ENCODE measurements around the gene NOTCH1.
"Not testable (repeated sequence)": the region's sequence is repeated elsewhere in the genome, so short reads cannot be mapped to it uniquely, and the experiment has no call there.

Gene NOTCH1

DNA sequence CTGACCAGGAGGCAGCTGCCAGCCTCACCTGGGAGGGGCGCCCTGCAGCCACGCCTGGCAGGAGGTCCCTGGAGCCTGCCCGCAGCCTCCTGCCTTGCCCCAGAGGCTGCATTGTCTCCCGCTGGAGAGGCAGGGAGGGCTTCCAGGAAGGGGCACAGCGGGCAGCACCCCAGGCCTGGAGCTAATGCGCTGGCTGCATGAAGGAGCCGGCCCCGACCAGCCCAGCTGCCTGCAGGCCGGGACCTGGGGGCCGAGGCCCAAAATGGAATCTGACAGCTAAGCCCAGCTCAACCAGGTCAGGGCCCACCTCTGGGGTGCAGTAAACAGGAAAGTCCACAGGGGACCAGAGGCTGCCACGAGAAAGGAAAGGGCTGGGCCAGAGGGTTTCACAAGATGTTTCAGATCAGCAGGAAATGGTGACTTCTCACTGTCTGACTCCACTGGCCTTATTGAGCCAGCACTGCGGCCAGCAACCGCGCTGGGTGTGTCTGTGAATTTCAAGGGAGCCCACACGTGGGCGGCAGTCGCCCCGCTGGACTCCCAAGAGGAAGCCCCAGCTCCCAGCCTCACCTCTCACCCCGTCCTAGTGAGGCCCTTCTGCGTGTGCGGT, 18.6 kb upstream of the NOTCH1 start:
- peak; percentile 81 for DNase-seq (ENCODE audit: low read depth)

DNA sequence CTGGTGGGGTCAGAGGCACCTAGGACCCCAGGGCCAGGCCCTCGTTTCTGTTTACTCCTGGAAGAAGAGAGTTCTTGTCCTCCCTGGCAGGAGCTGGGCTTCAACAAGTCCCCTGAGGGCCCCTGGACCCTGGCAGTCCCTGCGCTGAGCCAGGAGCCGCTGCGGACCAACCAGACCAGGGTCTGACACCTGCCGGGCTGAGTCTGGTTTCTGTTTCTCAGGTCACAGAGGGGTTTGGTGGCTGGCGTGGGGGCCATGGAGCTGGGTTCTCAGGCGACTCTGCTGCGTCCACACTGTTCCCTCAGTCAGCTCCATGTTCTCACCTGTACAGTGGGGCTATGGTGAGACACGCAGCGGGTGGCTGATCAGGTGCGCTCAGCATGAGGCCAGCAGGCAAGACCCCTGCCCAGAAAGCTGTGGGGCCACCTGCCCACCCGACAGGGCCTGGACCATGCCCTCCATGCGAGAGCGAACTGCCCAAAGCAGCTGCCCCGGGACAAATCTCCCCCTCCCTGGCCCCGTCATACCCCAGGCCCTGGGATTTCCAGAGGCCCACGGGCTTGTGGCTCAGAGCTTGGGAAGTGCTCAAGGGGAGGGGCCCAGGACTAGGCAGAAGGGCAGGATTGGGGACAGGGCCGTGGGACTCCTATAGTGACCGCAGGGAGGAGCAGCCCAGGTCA, 17.9 kb upstream of the NOTCH1 start:
- DNase-seq (ENCODE audit: low read depth): no peak

DNA sequence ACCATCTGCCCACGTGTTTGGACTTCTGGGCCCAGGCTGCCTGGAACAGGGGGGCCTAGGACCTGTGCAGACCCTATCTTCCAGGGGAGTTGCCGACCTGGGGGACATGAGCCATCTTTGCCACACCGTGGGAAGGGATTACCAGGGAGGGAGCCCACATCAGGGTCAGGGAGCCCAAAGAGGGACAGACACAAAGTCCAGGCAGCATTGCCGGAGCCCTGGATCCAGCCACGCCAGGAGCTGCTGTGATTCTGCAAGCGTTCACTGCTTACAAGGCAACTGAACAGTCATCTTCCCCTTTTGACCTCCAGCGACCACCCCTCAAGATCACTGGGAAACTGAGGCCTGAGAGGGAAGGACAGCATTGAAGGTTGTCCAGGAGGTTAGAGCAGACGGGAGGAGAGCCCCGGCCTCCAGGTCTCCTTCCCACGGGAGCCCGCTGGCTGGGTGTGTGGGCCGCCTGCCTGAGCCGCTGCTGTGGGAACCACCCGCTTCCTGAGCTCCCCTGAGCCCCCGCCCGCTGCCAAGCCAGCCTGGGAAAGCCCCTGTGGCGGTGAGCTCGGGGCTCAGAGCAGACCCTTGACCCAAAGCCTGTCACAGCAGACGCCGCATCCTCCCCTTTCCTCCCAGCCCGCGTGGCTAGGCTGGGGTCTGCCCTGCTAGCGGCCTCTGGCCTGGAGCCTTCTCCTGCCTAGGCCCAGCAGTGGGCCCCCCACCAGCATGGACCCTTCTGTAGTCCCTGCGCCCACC, 17.1 kb upstream of the NOTCH1 start:
- no peak for DNase-seq (ENCODE audit: low read depth)

DNA sequence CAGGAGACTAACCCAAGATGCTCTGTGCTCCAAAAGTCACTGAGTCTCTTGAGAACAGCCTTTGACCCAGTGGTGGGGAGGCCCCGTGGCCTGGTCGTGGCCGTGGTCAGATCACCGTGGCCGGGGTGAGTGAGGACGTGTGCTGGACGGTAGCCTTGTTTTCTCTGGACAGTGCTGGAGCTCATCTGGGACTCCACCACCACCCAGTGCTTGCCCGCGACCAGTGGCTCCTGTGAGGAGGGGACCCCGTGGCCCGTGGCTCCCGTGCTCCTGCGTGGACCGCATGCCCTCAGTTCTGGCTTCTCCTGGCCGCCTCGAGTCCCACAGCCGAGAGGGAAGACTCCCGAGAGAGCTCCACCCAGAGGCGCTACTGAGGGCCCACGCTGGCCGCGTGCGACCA, 15.9 kb upstream of the NOTCH1 start:
- no peak for DNase-seq (ENCODE audit: low read depth)

DNA sequence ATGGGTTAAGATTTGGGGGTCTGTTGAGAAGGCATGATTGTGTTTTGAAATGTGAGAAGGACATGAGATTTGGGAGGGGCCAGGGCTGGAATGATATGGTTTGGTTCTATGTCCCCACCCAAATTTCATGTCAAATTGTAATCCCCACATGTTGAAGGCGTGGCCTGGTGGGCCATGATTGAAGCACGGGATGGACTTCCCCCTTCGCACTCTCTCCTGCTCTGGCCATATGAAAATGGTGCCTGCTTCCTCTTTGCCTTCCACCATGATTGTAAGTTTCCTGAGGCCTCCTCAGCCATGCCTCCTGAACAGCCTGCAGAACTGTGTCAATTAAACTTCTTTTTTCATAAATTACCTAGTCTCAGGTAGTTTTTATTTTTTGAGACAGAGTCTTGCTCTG, 14.7 kb upstream of the NOTCH1 start:
- DNase-seq (ENCODE audit: low read depth): no peak

DNA sequence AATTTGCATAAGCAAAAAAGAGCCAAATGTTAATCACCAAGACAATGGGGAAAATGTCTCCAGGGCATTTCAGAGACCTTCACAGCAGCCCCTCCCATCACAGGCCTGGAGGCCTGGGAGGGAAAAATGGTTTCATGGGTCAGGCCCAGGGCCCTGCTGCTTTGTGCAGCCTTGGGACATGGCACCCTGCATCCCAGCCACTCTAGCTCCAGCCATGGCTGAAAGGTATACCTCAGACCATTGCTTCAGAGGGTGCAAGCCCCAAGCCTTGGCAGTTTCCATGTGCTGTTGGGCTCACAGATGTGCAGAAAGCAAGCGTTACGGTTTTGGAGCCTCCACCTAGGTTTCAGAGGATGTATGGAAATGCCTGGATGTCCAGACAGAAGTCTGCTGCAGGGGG, 13.5 kb upstream of the NOTCH1 start:
- DNase-seq (ENCODE audit: low read depth): not testable (repeated sequence)

DNA sequence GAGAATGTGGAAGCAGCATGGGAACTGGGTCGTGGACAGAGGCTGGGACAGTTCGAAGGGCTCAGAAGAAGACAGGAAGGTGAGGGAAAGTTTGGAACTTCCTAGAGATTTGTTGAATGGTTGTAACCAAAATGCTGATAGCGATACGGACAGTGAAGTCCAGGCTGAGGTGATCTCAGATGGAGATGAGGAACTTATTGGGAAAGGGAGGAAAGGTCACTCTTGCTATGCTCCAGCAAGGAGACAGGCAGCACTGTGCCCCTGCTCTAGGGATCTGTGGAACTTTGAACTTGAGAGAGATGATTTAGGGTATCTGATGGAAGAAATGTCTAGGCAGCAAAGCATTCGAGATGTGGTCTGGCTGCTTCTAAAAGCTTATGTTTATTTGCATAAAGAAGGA, 13.0 kb upstream of the NOTCH1 start:
- not testable (repeated sequence) for DNase-seq (ENCODE audit: low read depth)

DNA sequence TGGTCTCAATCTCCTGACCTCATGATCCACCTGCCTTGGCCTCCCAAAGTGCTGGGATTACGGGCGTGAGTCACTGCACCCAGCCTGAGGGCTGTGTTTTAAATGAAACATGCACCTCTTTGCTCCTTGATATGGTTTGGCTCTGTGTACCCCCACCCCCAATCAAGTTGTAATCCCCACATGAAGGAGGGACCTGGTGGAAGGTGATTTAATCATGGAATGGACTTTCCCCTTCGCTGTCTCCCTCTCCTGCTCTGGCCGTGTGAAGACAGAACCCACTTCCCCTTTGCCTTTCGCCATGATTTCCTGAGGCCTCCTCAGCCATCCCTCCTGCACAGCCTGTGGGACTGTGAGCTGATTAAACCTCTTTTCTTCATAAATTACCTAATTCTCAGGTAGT, 12.5 kb upstream of the NOTCH1 start:
- DNase-seq (ENCODE audit: low read depth): no peak

DNA sequence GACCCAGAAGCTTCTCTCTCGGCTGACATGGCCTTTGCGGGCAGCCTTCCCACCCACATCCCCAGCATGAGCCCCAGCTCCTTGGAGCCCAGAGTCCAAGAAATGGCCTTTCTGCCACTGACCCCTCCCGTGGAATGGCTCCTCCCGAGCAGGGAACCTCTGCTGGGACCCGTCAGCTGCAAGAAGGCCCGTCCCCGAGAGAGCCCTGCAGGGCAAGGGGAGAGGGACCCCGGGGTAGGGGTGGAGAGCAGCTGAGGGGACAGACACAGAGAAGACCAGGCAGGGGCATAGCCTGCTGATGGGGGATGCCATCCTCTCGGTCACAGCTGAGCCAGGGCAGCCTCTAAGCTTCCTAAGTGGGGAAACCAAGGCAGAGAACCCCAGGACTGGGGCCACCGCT, 11.2 kb upstream of the NOTCH1 start:
- DNase-seq (ENCODE audit: low read depth): no peak

DNA sequence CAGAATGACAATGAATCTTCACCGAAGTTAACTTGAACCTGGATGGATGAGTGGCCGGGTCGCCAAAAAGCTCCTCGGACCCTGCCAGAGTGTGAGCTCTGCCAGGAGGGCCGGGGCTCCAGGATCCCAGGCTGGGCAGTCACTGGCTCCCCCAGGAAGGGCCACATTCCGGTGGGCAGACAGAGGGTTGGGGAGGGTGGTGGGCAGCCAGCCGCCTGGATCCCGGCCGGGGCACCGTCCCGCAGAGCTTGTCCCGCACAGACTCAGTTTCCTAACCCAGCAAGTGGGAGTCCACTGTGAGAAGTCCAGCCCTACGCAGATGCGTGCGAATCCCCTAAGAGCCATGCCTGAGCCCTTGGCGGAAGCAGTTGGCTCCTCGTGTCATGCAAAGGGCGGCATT, 10.3 kb upstream of the NOTCH1 start:
- no peak for DNase-seq (ENCODE audit: low read depth)

DNA sequence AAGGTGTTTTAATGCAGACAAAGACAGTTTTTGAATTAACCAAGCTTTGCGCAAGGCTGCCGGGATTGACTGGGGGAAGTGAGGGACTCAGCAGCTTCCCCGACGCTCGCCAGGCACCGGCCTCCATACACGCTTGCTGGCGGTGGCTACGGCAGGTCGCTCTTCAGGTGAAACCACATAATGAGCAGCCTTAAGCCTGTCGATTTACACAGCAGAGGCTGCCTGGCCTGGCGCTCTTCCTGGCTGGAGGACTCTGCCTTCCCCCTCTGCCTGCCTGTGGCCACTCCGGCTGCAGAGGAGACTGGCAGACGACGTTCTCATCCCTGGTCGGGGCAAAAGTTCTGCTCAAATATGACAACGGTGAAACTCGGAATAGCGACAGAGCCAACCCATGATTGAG, 9.0 kb upstream of the NOTCH1 start:
- DNase-seq (ENCODE audit: low read depth): no peak

DNA sequence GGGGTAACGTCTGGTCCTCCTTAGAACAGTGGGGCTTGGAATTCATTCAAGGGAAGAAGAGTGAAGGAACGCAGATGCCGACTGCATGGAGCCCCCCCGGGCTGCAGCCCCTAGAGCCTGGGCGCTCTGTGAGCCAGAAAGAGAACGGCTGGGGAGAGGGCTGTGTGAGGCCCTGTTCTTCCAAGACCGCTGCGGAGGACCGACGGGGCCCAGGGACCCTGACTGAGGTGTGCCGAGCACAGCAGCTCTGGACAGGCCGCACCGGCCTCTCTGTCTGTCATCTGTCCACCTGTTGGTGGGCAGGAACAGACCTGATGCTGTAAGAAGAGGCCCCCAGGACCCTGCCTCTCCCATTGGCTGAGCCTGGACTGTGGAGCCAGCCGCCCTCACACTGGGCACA, 7.7 kb upstream of the NOTCH1 start:
- DNase-seq (ENCODE audit: low read depth): no peak

DNA sequence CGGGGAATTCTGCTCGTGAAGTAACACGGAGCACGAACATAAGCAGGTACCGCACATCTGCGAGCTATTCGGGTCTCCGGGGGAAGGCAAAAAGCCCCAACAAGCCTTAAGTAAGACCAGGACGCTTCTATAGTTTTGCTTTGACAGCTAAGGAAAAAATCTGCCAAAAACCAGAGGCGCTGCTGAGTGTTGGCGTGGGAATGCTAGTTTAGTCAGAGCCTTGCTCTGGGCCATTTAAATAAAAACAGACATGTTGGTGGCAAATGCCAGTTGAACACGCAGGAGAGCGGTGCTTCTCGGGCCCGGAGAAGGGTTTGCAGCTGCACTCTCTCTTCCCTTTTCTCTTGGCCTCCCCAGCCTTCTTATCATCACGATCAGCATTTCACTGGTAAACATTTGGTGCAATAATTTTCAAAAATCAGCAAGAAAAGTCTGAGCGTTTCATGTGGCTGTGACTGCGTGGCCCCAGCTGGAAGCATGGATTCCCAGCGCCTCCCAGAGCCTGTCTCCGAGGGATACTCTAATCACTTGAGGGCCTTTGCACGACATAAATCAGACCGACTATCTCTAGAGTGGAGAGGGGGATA, 6.4 kb upstream of the NOTCH1 start:
- DNase-seq (ENCODE audit: low read depth): peak; percentile 96

DNA sequence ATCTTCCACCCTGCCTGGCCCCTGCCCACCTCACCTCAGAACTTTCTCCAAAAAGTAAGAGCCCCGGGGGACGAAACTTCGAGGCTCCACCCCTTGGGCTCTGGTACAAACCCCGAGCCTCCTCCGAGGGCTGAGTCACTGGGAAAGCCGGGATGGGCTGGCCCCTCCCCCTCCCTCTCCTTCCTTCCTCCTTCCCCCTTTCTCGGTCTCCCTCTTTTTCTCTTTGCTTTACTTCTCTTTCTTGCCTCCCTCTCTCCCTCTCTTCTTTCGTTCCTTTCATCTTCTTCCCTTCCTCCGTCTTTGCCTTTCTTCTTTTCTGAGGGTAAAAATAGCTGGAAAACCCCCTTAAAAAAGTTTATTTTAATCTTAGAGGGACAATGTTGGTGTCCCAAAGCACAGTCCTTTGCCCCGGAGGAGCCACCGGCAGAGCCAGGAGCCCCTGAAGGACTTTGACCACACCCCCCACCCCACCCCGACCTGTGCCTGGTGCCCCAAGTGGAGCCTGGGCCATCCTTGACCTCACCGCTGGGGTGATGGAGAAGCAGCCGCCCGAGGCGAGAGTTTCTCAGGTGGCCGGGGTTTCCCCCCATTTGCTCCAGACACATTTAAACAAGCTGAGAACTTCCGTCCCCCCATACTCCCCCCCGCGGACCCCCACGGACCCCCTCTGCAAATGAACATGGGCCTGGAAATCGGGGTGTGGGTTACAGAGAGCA, 5.7 kb upstream of the NOTCH1 start:
- DNase-seq (ENCODE audit: low read depth): peak; percentile 89

DNA sequence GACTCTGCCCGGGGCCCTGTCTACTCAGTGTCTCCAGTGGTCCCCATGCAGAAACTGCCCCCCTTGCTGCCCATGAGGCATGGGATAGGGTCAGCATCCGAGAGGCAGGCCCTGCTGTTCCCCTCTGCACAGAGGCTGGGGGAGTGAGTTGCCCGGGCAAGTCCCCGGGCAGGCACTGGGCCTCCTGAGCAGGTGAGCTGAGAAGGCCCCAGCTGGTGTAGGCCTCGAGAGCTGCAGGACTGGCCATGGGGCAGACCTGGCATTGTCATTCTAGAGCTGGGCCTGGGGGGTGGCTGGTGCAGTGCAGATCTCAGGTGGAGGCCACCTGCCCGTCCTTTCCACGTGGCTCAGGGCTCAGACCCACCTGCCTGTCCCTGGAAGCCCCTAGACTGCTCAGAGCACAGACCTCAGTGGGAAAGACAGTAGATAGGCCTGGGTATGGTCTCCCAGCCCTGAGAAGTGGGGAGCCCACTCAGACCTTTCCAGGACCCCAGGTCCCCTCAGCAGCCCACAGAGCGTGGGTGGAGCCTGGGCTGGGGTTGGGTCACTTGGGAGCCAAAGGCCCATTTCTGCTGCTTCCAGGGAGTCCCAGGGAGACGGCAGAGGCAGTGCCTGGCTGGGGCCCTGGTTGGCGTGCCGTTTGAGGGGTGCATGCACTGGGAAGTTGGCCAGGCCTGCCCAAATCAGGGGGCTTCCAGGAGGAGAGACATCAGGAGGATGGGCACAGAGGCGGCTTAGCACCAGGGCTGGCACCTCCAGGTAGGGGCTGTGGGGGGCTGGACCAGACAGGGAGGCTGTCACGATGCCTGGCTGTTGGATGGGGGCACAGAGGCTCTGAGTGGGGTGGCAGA, 4.8 kb upstream of the NOTCH1 start:
- DNase-seq (ENCODE audit: low read depth): no peak

DNA sequence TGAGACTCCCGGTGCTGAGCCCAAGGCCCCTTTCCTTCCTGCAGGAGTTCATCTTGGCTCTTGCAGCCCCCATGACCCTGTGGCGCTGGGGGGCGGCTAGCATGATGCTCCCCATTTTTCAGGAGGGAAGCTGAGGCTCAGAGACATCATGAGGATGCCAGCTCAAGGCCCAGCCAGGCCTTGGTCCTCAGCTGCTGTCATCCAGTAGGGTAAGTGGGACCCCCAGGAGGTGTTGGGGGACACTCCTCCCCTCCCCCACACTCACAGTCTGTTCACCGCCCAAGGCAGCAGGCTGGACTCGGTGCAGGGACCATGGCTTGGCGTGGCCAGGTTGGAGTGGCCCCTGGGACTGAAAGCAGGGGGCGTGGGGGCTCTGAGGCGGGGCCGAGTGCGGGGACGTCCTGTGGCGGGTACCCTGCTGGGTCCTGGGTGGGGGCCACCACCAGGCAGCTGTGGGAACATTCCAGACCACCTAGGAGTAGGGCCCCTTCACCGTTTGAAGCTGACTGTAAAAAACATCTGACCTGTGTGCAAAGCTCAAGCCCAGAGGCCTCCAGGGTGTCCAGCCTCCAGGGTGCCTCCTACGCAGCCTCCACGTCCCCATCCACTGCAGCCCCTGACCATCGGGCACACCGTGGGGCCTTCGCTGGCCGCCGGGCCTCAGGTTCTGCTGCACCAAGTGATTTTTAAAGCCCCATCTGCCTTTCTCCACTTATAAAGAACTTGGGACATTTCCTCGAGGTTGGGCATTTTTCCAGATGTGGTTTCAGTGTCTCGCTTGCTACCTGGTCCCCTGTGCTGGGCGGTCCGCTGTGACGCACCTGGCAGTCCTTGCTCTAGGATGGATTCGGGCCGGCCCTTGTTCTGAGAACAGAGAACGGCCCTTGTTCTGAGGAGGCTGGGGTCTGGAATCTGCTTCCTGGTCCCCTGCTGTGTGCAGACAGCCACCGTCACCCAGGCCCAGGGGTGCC, 3.4 kb upstream of the NOTCH1 start:
- DNase-seq (ENCODE audit: low read depth): no peak

DNA sequence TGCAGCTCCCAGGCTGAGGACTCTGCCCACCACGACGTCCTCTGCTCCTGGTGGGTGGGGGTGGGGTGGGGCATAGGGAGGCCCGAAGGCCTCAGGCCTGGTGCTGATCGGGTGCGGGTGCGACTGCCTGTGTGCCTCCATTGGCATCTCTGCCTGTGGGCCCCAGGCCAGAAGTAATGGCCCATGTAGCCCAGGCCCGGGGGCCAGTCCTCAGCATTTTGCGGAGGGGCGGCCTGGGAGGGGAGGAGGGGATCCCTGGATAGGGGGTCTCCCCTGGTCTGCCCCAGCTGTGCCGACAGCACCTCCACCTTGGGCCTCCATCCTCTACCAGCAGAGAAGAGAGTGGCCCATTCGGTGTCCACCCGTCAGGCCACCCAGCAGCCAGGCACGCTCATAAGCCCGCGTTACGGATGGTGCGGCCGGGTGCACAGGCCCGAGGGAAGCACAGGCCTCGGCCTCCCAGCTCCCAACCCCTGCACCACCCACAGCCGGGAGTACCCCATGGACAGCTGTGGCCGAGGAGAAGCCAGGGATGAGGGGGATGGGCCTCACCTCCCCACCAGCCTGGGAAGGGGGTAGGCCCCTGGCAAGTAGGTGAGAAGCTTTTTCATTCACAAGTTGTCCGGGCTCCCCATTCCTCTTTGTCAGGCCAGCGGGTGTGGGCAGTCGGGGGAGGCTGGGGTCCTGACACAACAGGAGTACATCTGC, 1.8 kb upstream of the NOTCH1 start:
- DNase-seq (ENCODE audit: low read depth): no peak

DNA sequence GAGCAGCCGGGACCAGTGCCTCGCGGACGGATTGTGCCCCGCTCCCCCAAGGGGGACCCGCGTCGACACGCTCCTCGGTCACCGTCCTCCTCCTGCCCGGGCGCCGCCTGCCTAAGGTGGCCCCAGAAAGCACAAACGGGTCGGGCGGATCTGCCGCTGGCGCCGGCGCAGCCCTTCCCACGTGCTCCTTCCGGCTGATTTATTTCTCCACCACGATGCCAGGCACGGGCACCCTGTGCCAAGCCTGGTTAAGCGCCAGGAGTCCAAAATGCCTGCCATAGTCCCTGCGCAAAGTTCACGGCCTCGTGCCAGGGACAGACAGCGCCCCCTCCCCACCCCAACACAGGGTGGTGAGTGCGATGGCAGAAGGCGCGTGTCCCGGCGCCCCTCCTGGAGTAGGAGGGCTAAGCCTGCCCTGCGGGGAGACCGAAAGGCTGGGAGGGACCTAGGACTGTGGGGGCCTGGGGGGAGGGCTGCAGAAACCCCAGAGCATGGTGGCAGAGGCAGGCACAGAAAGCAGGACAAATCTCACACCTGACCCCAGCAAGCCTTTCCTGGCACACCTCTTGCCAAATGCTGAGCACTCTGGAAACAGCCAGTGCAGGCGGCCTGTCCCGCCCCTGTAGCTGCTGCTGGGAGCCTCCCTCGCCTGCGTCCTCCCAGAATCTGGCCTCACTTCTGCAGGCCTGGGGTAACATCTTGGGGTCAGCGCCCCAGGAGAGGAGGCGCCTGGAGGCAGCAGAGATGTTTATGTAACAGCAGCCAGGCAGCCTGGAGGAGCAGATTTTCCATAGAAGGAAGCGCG, 1.1 kb upstream of the NOTCH1 start:
- peak; percentile 86 for DNase-seq (ENCODE audit: low read depth)

DNA sequence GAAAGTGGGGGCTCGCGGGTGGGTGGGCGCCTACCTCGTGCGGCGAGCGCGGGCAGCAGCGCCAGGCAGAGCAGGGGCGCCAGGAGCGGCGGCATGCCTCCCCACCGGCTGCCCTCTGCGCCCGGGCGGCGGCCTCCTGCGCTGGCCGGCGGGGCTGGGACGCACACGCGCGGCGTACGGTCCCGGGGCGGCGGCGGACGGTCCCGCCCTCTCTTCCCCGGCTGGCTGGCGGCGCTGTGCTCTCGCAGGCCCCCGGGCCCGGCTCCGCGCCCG, 220 bp downstream of the NOTCH1 start:
- DNase-seq (ENCODE audit: low read depth): no peak
